ENCODE results near the gene POLE.

DNA sequence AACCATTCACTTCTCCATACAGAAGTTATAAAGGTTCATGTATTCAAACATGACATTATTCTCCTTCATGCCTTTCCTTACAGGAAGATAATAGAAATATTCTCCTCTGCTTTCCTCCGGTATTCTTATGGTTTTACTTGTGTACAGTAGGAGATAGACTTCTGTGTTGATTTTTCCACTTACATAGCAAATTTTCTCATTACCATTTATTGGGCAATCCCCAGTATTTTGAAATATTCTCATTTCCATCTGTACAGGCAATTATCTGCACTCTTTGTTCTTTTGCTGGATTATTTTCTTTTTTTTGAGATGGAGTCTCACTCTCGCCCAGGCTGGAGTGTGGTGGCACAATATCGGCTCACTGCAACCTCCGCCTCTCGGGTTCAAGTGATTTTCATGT, 11.2 kb upstream of the POLE start:
- TF ChIP-seq POLR2AphosphoS5 (IDR thresholded peaks at IDR 0.05) (no peak), POLR2A (IDR thresholded peaks at IDR 0.05) (no peak)
- TF ChIP-seq, protein P1, sequence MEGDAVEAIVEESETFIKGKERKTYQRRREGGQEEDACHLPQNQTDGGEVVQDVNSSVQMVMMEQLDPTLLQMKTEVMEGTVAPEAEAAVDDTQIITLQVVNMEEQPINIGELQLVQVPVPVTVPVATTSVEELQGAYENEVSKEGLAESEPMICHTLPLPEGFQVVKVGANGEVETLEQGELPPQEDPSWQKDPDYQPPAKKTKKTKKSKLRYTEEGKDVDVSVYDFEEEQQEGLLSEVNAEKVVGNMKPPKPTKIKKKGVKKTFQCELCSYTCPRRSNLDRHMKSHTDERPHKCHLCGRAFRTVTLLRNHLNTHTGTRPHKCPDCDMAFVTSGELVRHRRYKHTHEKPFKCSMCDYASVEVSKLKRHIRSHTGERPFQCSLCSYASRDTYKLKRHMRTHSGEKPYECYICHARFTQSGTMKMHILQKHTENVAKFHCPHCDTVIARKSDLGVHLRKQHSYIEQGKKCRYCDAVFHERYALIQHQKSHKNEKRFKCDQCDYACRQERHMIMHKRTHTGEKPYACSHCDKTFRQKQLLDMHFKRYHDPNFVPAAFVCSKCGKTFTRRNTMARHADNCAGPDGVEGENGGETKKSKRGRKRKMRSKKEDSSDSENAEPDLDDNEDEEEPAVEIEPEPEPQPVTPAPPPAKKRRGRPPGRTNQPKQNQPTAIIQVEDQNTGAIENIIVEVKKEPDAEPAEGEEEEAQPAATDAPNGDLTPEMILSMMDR (IDR thresholded peaks at IDR 0.05): no peak

Measured in breast epithelium (tissue), 3 donors.